Measurements from ENCODE around the gene PTCD1.
"Not testable (repeated sequence)": the region's sequence is repeated elsewhere in the genome, so short reads cannot be mapped to it uniquely, and the experiment has no call there.

The PTCD1 gene

DNA sequence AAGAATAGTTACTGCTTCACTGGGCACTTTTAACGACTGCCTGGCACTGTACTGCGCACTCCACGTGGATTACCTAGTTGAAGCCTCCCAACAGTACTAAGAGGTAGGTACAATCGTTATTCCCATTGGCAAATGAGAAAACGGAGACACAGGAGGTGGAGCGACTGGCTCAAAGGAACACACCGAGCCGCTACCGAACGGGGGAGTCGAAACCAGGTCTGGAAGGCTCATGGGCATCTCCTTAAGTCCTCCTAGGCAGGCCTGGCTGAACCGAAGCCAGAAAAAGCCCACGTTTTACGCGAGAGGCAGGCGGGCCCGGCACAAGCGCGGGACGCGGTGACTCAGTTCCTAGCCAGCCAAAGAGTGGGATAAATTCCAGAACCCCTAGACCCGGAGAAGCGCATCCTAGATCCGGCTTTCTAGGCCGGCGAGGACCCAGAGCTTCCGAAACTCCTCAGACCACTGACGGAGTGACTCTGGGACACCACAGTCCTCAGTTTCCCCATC lies 30.7 kb downstream of the PTCD1 start:
- peak; percentile 83 for DNase-seq

DNA sequence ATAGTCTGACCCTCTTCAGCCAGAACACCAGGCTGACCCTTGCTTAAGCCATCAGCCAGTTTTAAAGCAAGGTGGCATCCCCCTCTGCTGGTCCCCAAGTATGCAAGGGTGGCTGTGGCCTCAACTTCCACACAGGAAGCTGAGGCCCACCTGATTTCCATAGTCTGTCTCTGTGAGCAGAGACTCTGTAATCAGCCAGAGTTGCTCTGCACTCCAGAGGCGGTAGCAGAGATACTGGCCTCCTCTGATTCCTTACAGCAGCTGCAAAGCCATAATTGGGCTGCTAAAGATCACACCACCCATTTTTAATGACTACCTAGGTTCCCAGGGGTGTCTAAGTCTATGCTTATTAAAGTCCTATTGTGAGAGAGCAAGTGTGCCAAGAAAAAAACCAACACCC lies 32.0 kb downstream of the PTCD1 start:
- no peak for DNase-seq

DNA sequence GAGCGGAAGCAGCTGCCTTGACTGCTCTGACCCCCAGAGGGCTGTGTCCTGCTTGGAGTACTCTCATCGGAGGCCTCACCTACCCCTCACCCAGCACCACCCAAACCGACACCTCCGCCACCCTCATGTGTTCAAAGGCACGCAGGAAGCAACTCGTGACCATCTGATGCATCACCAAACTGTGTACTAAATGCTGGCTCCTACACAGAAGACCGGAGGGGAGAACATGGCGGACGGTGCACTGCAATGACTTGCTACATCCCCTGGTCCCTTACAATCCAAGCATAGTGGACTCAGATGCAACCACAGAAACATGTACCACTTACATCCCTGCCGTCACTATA lies 33.6 kb downstream of the PTCD1 start:
- DNase-seq: no peak

DNA sequence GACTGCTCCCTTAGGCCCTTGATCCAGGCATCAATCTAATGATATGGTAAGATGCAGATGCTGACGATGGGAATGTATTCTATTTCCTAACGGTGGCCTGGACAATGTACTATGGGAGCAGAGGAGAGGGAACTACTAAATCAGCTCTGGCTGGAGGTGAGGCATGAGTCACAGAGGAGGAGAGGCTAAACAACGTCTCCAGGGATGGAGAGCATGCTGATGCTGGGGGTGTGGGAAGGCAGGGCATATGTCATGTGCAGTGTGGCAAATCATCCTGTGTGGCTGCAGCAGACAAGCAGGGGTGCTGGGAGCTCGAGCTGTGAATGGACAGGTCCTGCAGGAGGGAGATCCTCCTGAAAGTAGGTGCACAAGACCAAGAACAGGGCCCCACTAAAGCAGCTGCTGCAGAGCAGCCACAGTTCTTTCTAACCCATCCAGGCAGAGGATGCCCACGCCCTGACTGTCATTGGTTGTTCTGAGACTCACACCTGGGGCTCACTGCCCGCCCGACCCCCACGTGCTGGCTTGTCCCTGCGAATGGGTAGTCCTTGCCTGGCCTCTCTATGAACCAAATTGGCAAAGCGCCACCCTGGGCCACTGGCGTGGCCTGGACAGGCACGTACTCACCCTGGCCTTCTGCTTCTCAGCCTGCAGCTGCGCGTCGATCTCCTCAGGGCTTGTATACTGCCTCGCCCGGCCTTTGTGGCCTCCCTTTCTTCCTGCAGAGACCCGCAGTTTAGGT lies 34.2 kb downstream of the PTCD1 start:
- DNase-seq: peak; percentile 18

DNA sequence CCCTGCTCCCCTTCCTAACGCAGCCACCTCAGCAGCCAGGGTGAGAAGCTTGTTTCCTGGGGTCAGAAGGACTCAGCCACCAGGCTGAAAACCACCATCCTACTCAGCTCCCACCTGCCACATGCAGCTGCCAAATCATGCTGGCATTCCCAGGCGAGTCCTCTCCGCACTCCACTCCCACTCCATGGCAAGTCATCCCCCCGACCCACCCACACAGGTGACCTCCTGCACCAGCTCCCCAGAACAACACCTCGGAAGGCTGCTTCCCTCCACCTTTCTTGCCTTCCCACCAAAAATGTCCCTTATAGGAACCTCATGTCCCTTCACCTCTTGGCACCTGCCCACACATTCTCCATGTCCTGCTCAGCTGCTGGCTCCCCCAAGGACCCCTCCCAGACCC lies 34.8 kb downstream of the PTCD1 start:
- DNase-seq: no peak

DNA sequence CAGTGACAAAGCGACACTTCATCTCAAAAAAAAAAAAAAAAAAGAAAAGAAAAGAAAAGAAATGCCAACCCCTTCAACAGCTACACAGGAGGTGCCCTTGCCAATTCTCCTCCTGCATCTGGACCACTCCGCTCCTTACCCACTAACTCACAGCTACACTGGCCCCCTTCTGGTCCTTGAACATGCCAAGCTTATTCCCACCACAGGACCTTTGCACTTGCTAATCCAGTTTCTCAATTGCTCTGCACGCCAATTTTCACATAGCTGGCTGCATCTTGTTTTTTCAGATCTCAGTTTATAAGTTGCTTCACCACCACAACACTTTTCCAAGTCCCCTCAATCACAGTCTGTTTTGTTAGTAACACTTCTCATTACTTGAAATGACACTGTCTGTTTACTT lies 35.7 kb downstream of the PTCD1 start:
- DNase-seq: no peak

GRCh38 chr7:99399597-99399996 lies 39.0 kb downstream of the PTCD1 start:
- DNase-seq: no peak

GRCh38 chr7:99398891-99399445 lies 39.6 kb downstream of the PTCD1 start:
- no peak for DNase-seq

- no peak for DNase-seq
These were observed 41.2 kb downstream of the PTCD1 start for GRCh38 chr7:99397297-99397983.

DNA sequence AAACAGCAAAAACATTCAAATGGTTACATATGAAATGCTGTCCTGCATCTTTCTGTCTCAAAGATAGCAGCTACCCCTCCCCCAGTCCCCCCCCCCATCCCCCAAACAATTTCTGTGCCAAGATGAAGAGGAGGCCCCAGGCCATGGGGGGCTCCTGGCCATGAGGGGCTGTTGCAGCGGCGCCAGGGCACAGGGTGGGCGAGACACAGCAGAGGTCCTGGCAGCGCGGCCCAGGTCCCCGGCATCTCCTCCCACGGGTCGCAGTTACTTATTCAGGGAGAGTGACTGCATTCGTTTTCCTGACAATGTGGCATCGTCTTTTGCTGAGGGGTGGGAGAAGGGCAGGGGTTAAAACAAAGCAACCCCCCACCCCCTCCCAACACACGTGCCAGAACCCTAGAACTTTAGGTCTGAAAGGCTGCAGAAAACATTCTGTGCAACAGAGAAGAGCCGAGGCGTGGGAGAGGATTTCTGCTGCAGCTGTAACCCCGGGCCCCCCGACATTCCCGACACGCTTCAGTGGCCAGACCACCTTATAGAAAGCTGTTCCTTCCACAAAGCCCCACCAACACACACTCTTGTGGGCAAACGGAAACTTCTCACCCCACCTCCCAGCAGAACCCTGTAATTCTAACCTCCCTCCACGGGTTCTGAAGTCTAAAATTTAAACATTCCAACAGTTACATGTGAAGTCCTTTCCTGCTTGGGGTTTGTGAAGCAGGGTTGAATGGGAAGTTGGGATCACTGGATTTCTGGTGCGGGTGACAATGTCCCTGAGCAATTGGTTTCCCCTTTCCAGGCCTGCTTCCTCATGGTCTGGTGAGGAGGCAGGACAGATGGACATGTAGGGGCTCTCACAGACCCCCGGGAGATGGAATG lies 41.9 kb downstream of the PTCD1 start:
- no peak for DNase-seq

DNA sequence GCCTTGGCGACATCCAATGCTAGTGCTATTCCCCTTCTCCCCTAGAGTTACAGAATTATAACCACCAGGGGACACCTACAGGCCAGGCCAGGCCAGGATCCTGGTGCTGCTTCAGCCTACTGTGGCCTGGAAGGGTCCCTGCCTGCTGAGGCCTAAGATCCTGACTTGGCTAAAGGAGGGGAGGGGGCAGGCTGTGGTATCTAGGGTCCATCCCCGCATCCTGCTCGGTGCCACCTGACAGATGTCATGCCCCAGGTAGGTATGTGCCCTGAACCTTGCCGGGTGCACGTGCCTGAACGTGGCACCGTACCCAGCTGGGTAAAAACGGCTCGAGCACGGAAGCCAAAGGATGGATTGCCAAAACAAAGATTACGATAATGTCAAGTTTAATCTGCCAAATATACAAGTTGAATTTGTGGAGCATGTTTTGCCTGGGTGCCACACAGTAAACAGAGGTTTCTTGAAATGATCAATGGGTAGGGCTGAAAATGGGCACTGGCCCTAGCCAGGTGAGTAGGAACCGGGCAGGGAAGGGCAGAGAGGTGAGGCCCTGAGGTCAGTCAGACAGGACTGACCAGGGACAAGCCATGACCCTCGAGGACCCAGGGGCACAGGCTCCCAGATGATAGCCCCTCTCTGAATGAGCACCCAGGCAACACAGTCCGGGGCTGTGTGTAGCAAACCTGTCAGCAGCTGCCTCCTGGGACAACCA lies 42.8 kb downstream of the PTCD1 start:
- DNase-seq: no peak

GRCh38 chr7:99394188-99394502 lies 44.5 kb downstream of the PTCD1 start:
- DNase-seq: no peak

DNA sequence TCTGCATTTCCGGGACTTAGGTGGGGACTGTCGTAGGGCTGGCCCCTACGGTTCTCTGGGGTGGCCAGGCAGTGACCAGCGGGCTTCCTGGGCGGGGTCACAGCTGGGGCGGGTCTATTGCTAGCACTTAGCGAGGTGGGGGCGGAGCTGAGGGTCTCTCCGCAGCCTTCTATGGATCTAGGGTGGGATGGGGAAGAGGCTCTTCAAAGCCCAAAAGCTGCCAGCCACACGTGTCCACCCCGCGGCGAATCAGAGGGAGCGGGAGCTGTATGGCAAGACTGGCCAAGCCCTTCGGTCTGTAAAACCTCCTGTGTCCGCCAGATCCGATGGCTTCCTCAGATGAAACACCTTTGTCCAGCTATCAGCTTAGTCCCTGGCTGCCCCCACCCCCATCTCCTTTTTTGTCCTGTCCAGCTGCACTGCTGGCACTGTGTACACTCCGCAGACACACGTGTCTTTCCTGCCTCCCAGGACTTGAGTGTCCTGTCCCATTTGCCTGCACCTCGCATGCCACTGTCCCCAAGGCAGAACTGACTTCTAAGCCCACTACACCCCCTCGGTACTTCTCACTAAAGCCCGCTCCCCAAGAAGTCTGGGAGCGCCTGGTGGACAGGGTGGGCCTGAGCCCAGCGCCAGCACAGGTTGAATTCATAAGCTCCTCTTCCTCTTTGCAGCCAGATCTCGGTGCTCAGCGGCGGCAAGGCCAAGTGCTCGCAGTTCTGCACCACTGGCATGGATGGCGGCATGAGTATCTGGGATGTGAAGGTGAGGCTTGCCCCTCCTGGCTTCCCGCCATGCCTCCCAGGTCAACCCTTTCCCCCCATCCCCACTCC lies 45.0 kb downstream of the PTCD1 start:
- DNase-seq: no peak

DNA sequence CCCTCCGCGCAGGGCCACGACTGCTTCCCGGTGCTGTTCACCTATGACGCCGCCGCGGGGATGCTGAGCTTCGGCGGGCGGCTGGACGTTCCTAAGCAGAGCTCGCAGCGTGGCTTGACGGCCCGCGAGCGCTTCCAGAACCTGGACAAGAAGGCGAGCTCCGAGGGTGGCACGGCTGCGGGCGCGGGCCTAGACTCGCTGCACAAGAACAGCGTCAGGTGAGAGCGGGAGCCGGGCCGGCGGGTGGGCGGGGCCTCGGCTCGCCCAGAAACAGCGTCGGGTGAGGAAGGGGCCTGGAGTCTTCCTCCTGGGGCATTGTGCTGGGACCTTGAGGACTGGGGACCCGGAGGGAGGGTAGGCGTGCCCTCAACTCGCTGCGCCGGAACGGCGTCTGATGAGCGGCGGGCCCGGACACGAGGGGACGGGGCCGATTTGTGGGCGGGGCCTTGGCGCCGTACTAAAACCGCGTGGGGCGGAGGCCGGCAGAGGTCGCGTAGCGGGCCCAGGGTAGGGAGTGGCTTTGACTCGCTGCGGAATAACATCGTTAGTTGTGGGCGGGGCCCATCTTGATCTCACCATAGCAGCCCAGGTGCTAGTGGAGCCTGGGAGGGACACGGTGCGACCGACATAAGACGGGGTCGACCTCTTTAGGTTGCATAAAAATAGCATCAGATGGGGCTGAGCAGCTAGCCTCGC lies 45.8 kb downstream of the PTCD1 start:
- DNase-seq: peak; percentile 41

GRCh38 chr7:99392046-99392445 lies 46.6 kb downstream of the PTCD1 start:
- no peak for DNase-seq

DNA sequence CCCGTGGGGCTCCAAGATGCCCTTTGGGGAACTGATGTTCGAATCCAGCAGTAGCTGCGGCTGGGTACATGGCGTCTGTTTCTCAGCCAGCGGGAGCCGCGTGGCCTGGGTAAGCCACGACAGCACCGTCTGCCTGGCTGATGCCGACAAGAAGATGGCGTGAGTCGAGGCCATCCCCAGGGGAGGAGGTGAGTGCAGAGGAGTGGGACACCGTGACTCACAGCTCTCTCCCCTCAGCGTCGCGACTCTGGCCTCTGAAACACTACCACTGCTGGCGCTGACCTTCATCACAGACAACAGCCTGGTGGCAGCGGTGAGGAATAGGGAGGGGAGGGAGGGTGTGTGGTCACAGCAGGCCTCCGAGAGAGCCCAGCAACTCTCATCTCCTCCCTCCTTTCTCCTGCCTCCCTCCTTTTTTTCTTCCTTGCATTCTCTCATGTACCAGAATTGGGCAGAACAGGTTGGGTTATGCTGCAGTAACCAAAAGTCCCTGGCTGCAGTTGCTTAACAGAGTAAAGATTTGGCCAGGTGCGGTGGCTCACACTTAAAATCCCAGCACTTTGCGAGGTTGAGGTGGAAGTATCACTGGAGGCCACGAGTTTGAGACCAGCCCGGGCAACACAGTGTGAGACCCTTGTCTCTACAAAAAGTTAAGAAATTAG lies 47.5 kb downstream of the PTCD1 start:
- no peak for DNase-seq

DNA sequence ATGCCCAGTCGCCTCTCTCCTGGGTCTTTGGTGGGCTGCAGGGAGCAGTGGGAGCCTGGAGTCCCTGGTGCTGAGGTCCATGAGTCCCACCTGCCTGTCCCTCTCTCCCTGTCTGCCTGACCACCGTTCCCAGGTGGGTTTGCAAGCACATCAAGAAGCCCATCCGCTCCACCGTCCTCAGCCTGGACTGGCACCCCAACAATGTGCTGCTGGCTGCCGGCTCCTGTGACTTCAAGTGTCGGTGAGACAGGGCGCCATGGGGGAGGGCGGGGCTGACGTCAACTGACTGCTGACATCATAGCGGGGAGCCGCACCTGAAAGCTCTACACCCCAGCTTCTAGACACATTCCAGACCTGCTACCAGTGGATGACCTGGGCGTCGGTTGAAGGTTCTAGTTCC lies 48.8 kb downstream of the PTCD1 start:
- no peak for DNase-seq

DNA sequence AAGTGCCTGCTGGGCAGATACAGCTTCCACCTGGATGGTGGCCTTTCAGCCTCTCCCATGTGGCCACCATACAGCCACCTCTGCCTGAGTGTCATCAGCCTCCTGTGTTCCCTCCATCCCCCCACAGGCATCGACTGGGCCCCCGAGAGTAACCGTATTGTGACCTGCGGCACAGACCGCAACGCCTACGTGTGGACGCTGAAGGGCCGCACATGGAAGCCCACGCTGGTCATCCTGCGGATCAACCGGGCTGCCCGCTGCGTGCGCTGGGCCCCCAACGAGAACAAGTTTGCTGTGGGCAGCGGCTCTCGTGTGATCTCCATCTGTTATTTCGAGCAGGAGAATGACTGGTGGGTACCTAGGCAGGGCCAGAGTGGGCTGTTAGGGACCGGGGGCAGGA lies 50.7 kb downstream of the PTCD1 start:
- no peak for DNase-seq

DNA sequence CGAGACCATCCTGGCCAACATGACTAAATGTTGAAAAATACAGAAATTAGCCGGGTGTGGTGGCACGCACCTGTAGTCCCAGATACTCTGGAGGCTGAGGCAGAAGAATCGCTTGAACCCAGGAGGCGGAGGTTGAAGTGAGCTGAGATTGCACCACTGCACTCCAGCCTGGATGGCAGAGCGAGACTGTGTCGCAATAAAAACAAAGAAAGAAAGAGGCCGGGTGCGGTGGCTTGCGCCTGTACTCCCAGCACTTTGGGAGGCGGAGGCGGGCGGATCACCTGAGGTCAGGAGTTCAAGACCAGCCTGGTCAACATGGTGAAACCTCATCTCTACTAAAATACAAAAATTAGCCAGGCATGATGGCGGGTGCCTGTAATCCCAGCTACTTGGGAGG lies 51.4 kb downstream of the PTCD1 start:
- DNase-seq: not testable (repeated sequence)

GRCh38 chr7:99386584-99387238 lies 51.9 kb downstream of the PTCD1 start:
- DNase-seq: peak; percentile 52

Measured in fibroblast of skin of right biceps (primary cell).